ENCODE data around the gene TASP1.

DNA sequence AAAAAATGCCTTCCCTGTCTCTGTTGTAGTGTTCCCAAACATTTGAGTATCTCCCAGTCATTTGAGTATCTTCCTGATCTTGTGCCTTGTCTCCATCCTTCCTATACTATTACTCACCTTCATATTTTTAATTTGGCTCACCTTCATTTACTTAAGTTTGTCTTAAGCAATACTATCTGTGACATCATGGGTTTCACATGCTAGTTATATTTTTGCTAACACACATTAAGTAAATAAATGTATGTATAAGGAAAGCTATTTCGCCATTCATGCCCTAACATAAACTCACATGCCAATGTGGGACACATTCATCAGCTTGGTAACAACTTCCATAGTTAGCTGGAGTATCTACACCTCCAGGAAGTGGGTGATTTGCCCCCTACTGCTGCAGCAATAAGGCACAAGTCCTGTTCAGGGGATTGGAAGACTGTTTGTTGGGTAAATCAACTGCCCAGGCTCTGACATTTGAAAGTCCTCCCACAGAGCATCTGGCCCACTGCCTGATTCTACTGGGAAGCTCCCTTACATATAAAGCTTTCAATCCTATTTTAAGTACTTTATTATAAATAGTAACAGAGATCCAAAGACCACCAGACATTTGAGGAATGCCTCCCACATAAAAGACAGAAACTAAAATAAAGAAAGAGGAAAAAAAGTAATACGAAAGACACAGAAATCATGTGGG, 285.3 kb downstream of the TASP1 start:
- TF ChIP-seq CTCF (IDR thresholded peaks at IDR 0.05) (no peak), POLR2A (IDR thresholded peaks at IDR 0.05) (no peak), EP300 (IDR thresholded peaks at IDR 0.05) (no peak), POLR2AphosphoS5 (IDR thresholded peaks at IDR 0.05) (no peak)
